ENCODE measurements around the gene DAAM1. TPM values are rescaled to one million over a fixed set of nuclear protein-coding genes. Genes with fewer than 3 reads are reported as not detected.

The DAAM1 gene
- total RNA-seq, result 10 to 100 TPM; 10.5 to 13.8 TPM

DNA sequence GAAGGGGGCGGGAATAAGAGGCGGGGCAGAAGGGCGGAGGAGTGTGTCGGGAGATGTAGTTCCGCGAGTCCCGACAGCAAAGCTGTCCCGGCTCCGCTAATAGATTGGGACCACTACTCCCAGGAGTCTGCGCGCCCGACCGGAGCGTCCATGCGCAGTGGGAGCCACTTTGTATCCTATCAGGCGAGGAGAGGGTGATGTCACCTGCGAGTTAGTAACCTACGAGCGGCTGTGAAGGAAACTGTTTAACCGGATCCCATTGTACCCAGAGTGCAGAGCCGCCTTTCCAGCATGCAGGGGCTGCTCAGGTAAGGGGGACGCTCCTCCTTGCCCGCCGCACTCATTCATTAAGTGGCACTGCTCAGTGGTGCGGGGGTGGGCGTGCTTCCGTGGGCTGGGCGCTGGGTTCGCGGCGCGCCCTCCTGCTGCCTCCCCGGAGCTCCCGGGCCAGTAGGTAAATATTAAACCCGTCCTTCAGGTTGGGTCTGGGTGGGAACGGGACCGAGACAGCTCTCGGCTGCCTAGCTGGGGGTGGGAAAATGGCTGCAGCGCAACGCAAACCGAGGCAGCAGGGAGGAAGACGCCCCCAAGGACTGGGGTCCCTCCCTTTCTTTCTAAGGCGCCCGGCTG lies at the start of gene DAAM1:
Gene DAAM1 (plus strand): TSS at position 207 of the 630 bp plus-strand sequence. CDS start 74,811 bp downstream, outside the sequence.
- Mint-ChIP-seq H3K9me3 (no peaks in the 10 kb centered on the region), H3K4me1 (peaks cover 14% of the 10 kb centered on the region), H3K36me3 (ENCODE audit: low read depth) (peaks cover 8% of the 10 kb centered on the region), H3K4me3 (peak within 1 kb of the TSS; percentile 96), H3K27me3 (peaks cover 7% of the 10 kb centered on the region), H3K27ac (peak within 1 kb of the TSS; percentile 93)
- peak; percentile 96 for ATAC-seq (replicated peaks)

DNA sequence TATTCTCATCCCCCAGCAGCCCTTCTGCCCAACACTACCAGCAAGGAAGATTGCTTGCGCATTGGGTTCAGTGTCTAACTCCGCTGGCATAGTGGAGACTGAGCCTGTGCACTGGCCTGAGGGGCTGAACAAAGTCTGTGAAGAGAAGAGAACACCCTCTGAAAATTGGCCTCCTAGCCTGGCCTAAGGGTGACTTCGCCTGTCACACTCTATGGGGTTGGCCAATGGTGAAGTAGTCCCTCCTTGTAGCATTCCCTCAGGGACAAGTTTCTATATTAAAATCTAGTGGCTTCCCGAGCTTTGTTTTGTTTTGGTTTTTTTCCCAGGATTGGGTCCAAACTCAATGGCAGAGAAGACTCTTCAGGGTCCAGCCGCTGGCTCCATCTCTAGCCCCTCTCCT lies 49.1 kb upstream of the DAAM1 start:
- H3K4me1 Mint-ChIP-seq, result no peaks in the 10 kb centered on the region
- H3K36me3 Mint-ChIP-seq (ENCODE audit: low read depth), result no peaks in the 10 kb centered on the region
- no peak overlapping the region for H3K27ac Mint-ChIP-seq
- no peak overlapping the region for H3K4me3 Mint-ChIP-seq
- no peaks in the 10 kb centered on the region for H3K9me3 Mint-ChIP-seq
- peaks cover 3% of the 10 kb centered on the region for H3K27me3 Mint-ChIP-seq
- ATAC-seq (replicated peaks), result no peak

DNA sequence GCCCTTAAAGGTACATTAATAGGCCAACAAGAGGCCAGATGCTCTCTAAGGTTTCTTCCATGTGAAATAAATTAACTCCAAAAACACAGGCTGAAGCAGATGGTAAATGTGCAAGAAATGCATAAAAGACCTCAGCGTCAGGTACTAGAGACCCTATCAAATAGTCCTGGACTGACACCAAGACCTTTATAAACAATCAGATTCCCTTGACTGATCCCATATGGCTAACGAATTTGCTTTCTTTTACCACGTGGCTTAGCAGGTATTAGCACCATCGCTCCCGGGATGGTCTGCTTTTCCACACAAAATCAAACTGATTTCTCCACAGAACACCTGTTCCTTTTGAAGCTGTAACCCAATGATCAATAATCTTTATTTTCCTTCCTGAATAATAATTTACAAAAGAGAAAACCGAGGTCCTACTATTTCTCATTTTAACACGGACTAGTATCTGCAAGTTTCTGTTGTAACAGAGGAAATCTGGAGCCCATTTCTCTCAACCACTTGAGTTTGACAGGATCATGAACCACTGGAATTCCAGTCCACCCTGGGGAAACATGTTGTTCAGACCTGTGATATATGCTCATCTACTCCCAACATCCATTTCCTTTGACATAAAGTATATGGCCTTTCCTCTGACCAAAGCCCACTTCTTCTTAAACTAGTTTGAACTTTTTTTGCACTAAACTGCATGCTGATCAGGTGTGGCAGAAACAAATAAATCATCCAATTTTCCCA lies 48.2 kb upstream of the DAAM1 start:
- no peaks in the 10 kb centered on the region for H3K36me3 Mint-ChIP-seq (ENCODE audit: low read depth)
- no peak for ATAC-seq (replicated peaks)

DNA sequence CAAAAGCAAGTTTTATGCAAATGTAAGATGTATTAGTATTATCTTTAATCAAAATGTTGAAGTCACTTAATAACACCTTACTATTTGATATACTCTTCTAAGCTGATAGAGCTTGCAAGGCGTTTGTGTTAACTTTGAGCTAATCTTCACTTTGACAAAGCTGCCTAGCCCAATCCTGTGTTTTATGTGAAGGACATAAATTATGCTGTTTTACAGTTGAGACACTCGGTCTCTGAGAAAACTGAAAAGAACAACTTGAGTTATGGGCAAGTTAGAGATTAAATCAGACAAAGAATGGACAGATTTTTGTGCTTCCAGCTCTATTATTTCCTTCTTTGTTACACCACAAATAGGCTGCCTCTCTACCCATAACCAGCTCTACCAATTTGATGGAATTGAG lies 42.0 kb upstream of the DAAM1 start:
- H3K4me3 Mint-ChIP-seq, result no peak overlapping the region
- peaks cover 4% of the 10 kb centered on the region for H3K4me1 Mint-ChIP-seq
- no peaks in the 10 kb centered on the region for H3K36me3 Mint-ChIP-seq (ENCODE audit: low read depth)
- H3K27me3 Mint-ChIP-seq, result no peaks in the 10 kb centered on the region
- no peak overlapping the region for H3K27ac Mint-ChIP-seq
- H3K9me3 Mint-ChIP-seq, result peaks cover 6% of the 10 kb centered on the region
- ATAC-seq (replicated peaks), result no peak

More for the DNA sequence above, 48.2 kb upstream of the DAAM1 start:
- H3K4me3 Mint-ChIP-seq, result no peak overlapping the region
- no peaks in the 10 kb centered on the region for H3K4me1 Mint-ChIP-seq
- H3K27me3 Mint-ChIP-seq, result no peaks in the 10 kb centered on the region
- H3K9me3 Mint-ChIP-seq, result no peaks in the 10 kb centered on the region
- no peak overlapping the region for H3K27ac Mint-ChIP-seq

DNA sequence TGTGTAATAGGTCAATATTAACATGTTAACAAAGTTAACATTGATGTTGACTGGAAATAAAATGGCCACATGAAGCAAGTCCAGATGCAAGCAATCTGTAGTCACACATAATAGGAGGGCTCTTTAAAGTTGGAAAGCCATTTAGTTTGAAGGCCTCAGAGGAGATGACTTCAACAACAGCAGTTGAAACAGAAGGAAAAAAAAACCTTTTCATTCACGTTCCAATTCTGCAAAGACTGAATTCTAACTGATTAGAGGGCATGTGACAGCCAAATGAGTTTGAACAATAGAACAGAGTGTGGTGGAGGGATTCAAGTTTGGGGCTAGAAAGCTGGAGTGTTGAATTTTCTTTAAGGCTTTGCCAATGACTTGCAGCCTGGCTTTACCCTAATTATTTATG lies 41.5 kb upstream of the DAAM1 start:
- no peak overlapping the region for H3K27ac Mint-ChIP-seq
- no peak overlapping the region for H3K4me3 Mint-ChIP-seq
- no peaks in the 10 kb centered on the region for H3K27me3 Mint-ChIP-seq
- no peak for ATAC-seq (replicated peaks)
- H3K4me1 Mint-ChIP-seq, result peaks cover 4% of the 10 kb centered on the region
- peaks cover 6% of the 10 kb centered on the region for H3K9me3 Mint-ChIP-seq
- H3K36me3 Mint-ChIP-seq (ENCODE audit: low read depth), result no peaks in the 10 kb centered on the region

DNA sequence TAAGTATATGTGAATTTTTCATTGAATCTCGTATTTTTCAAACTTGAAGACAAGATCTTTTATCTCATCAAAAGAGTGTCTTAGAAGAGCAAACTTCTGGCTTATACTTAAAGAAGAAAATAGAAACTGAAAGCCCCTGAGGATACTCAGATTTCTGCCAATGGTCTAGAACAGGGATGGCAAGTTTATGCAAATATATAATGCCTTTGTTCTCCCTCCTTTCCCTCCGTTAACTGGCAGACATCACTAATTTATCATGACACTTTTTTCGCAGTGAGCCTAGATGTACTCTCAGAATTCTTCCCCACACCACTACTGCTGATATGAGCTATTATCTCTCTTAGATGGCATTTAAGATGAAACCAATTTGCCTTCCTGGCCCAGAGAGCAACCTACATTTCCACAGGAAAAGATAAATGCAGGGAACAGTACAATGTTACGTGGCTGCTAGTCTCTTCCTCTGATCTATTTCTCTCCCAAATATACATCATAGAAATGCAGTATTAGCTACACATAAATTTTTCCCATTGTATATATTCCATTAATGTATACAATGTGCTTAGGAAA lies 40.0 kb upstream of the DAAM1 start:
- Mint-ChIP-seq H3K9me3 (peaks cover 6% of the 10 kb centered on the region), H3K4me3 (no peak overlapping the region), H3K4me1 (peaks cover 4% of the 10 kb centered on the region), H3K36me3 (ENCODE audit: low read depth) (no peaks in the 10 kb centered on the region), H3K27me3 (no peaks in the 10 kb centered on the region), H3K27ac (no peak overlapping the region)
- ATAC-seq (replicated peaks), result no peak

DNA sequence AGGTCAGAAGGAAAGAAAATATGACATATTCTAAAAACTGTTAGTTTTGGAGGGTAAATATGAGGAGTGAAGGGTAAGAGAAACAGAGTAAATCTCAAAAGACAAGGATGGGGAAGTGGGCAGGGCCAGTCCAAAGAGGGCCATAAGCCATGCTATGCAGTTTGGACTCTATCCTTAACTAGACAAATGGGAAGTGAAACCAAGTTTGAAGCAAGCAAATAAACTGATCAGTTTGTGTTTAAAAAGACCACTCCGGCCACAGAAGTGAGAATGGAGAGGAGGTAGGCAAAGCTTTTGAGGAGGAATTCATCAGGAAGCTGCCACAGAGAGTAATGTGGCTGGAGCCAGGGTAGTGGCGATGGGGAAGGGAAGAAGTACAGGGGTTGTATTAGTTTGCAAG lies 37.5 kb upstream of the DAAM1 start:
- H3K9me3 Mint-ChIP-seq, result peaks cover 6% of the 10 kb centered on the region
- no peak overlapping the region for H3K4me3 Mint-ChIP-seq
- no peak for ATAC-seq (replicated peaks)
- H3K27ac Mint-ChIP-seq, result no peak overlapping the region
- no peaks in the 10 kb centered on the region for H3K27me3 Mint-ChIP-seq
- H3K36me3 Mint-ChIP-seq (ENCODE audit: low read depth), result no peaks in the 10 kb centered on the region
- peaks cover 14% of the 10 kb centered on the region for H3K4me1 Mint-ChIP-seq

DNA sequence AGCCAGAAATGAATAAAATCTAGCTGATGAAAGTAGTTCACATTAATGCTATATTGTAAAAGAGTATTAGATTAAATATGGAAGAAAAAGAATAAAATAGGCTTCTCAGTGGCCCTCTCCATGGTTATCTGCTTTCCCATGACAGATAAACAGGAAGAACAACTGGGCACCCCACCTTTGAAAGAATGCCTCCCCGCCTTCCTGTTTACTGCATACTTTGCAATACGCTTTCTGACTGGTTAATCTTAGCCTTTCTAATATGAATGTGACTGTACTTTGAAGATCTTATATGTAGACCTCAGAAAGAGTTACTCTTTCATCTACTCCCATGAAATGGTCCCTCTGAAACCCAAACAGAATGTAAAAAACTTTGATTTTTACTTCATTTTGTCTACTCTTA lies 34.1 kb upstream of the DAAM1 start:
- peak overlapping the region; percentile 81 for H3K27ac Mint-ChIP-seq
- H3K27me3 Mint-ChIP-seq, result no peaks in the 10 kb centered on the region
- H3K4me3 Mint-ChIP-seq, result no peak overlapping the region
- ATAC-seq (replicated peaks), result peak; percentile 47
- H3K9me3 Mint-ChIP-seq, result peaks cover 6% of the 10 kb centered on the region
- no peaks in the 10 kb centered on the region for H3K36me3 Mint-ChIP-seq (ENCODE audit: low read depth)
- peaks cover 14% of the 10 kb centered on the region for H3K4me1 Mint-ChIP-seq

DNA sequence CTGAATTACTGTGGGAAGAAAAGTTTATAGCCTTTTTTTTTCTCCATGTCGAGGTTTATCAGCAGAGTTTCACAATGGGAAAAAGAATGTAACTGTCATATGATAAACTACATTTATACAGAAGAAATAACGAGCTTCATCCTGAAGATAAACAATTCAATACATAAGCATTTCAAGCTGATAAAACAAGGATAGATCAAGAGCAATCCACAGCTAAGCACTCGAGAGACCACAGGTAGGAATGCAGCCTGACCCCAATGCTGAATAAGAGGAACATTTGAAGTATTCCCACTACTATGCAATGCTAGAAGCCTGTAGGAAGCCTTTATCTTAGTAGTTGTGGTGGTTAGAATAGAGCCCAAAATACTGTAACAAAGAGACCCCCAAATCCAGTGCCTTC lies 32.6 kb upstream of the DAAM1 start:
- no peaks in the 10 kb centered on the region for H3K36me3 Mint-ChIP-seq (ENCODE audit: low read depth)
- no peak overlapping the region for H3K27ac Mint-ChIP-seq
- no peak for ATAC-seq (replicated peaks)
- peaks cover 2% of the 10 kb centered on the region for H3K9me3 Mint-ChIP-seq
- no peak overlapping the region for H3K4me3 Mint-ChIP-seq
- no peaks in the 10 kb centered on the region for H3K27me3 Mint-ChIP-seq
- H3K4me1 Mint-ChIP-seq, result peaks cover 13% of the 10 kb centered on the region

DNA sequence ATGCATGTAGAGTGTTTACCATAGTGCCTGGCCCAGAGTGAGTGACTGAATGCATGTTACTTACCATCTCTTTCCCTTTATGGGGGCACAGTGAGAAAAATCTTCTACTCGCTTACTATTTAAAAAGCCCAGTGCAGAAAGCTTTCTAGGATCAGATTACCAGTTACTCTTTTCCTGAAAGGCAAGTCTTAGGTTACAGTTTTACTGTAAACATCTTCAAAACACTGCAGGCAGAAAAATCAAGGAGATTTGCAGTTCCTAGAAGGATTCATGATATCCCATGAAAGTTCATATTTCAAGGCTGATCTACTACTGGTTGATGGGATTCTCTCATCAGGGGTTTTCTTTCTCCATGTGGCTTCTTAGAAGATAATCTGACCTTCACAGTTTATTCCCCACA lies 29.3 kb upstream of the DAAM1 start:
- no peak for ATAC-seq (replicated peaks)
- Mint-ChIP-seq H3K27ac (no peak overlapping the region), H3K4me1 (peaks cover 7% of the 10 kb centered on the region), H3K36me3 (ENCODE audit: low read depth) (no peaks in the 10 kb centered on the region), H3K4me3 (no peak overlapping the region), H3K27me3 (peaks cover 3% of the 10 kb centered on the region), H3K9me3 (no peaks in the 10 kb centered on the region)

DNA sequence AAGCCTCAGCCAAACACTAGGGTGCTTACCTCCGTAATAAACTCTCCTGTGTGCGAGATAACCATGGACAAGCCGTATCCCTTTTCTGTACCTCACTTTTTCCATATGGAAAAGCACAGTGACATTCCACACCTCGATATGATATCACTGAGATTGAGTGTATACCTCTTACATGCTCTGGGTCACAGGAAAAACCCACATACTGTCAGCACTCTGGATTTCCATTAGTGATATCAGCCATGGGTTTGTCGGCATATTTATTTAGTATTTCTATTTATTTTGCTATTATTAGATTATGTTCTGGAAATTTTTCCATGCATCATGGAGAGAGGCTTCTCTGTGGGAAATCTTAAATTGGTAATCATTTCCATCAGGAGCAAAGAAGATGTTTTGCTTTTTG lies 28.0 kb upstream of the DAAM1 start:
- Mint-ChIP-seq H3K9me3 (no peaks in the 10 kb centered on the region), H3K4me1 (no peaks in the 10 kb centered on the region), H3K27me3 (peaks cover 3% of the 10 kb centered on the region), H3K4me3 (no peak overlapping the region), H3K27ac (no peak overlapping the region), H3K36me3 (ENCODE audit: low read depth) (no peaks in the 10 kb centered on the region)
- ATAC-seq (replicated peaks), result no peak

DNA sequence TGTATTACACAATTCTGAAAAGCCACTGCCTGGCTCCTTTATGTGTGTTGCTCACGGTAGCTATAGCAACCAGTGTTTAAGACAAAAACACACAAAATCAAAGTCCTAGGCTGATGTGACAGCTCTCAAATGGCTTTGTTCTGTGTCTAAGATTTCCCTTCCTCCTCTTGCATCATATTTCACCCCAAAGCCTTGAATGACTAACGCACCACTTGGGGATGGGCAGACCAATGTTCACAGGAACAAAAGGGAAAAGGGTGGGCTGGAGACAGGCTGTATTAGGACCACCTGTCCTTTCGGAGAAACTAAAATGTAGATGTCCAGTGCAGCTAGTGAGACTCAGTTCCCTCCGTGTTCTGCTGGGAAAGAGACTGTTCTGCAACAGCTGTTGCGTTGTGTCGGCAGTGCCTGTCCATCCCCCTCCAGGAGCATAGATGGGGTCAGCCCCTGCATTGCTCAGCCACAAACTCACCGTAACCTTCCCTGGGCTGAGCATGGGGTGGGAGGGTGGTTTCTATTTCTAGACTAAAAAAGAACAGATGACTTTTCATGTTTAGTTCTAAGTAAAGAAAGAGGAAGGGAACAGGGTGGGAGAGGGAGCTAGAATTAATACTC lies 26.8 kb upstream of the DAAM1 start:
- Mint-ChIP-seq H3K4me3 (no peak overlapping the region), H3K4me1 (no peaks in the 10 kb centered on the region), H3K27me3 (peaks cover 3% of the 10 kb centered on the region), H3K9me3 (no peaks in the 10 kb centered on the region), H3K27ac (no peak overlapping the region), H3K36me3 (ENCODE audit: low read depth) (no peaks in the 10 kb centered on the region)
- ATAC-seq (replicated peaks), result peak; percentile 64

DNA sequence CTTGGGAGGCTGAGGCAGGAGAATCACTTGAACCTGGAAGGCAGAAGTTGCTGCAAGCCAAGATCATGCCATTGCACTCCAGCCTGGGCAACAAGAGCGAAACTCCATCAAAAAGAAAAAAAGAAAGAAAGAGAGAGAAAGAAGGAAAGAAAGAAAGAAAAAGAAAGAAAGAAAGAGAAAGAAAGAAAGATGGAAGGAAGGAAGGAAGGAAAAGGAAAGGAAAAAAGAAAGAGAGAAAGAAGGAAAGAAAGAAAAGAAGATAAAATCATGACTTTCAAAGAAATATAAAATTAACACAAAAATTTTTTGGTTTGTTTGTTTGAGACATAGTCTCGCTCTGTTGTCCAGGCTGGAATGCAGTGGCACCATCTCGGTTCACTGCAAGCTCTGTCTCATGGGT lies 22.2 kb upstream of the DAAM1 start:
- no peaks in the 10 kb centered on the region for H3K9me3 Mint-ChIP-seq
- no peaks in the 10 kb centered on the region for H3K4me1 Mint-ChIP-seq
- no peak overlapping the region for H3K4me3 Mint-ChIP-seq
- no peak overlapping the region for H3K27ac Mint-ChIP-seq
- ATAC-seq (replicated peaks), result no peak
- peaks cover 3% of the 10 kb centered on the region for H3K27me3 Mint-ChIP-seq
- H3K36me3 Mint-ChIP-seq (ENCODE audit: low read depth), result no peaks in the 10 kb centered on the region

DNA sequence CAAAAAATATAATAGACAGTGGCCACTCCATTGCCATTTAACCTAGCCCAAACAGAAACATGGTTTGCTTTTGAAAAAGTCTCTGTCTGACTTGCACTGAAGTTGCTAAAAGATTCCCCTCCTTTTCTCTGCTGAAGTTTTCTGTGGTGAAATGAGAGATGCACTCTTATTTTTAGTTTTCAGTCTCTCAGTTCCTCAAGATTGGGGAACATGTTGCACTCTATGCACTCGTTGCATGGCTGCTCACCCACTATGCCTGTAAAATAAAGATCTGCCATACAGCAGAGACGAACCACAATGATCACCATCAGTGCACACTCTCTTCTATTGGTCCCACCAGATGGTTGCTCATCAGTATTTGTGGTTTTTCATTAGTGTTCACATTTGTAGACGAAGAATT lies 13.1 kb upstream of the DAAM1 start:
- ATAC-seq (replicated peaks), result no peak
- Mint-ChIP-seq H3K27ac (no peak overlapping the region), H3K4me1 (no peaks in the 10 kb centered on the region), H3K36me3 (ENCODE audit: low read depth) (no peaks in the 10 kb centered on the region), H3K4me3 (no peak overlapping the region), H3K9me3 (no peaks in the 10 kb centered on the region), H3K27me3 (peaks cover under 1% of the 10 kb centered on the region)

DNA sequence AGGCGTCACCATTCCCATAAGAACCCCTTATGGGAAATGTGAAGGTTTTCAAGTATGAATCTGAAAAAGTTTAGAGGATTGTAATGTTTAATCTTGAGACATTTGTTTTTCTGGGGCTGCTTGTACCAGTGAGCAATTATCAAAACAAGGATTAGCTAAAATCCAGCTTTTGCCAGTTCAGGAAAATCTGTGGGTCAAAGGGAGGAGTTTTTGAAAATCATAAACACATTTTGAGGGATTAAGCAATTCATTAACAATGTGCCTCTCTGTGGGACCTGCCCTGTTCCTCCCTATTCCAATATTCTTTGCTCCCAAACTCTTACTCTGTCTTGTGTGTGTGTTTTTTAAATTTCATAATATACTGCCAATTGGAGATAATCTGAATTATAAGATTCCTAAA lies 11.7 kb upstream of the DAAM1 start:
- Mint-ChIP-seq H3K27ac (no peak overlapping the region), H3K9me3 (no peaks in the 10 kb centered on the region), H3K4me1 (no peaks in the 10 kb centered on the region), H3K36me3 (ENCODE audit: low read depth) (no peaks in the 10 kb centered on the region), H3K4me3 (no peak overlapping the region), H3K27me3 (peaks cover 8% of the 10 kb centered on the region)
- no peak for ATAC-seq (replicated peaks)
